GM23338 (cell line): Measurements from ENCODE around the gene YBEY. TPM values are rescaled to one million over a fixed set of nuclear protein-coding genes. Genes with fewer than 3 reads are reported as not detected.

Experiments
- ATAC-seq: fragments of 200-7000 bp; cut with Tn5 transposase; 3 replicates; pipeline ENCODE4 v1.9.1; 2020
- DNase-seq: peaks from one replicate; pipeline ENCODE4 v3.0.0-alpha.2; 2015; ENCODE audit warnings: low spot score
- H2AFZ ChIP-seq: fragments of 200-600 bp; sonication (generic); 2 replicates; pipeline ENCODE4 v1.8.0; 2016; ENCODE audit warnings: antibody characterized with exemption, mild to moderate bottlenecking, moderate library complexity
- H3F3A ChIP-seq: fragments of 200-600 bp; sonication (generic); replicated peaks from 2 replicates; pipeline ENCODE4 v1.8.0; 2017; ENCODE audit warnings: antibody characterized with exemption, mixed run types, low read depth
- H3K27ac ChIP-seq: fragments of 200-600 bp; sonication (generic); 2 replicates; pipeline ENCODE4 v1.6.1; 2016; ENCODE audit warnings: low read depth
- H3K27me3 ChIP-seq: fragments of 200-600 bp; sonication (generic); 2 replicates; pipeline ENCODE4 v1.8.0; 2016; ENCODE audit warnings: mild to moderate bottlenecking, mixed run types, moderate library complexity; ENCODE audit not compliant: insufficient read depth
- H3K36me3 ChIP-seq: fragments of 200-600 bp; sonication (generic); 2 replicates; pipeline ENCODE4 v1.8.0; 2016; ENCODE audit warnings: mild to moderate bottlenecking; ENCODE audit not compliant: insufficient read depth
- H3K4me1 ChIP-seq: fragments of 200-600 bp; sonication (generic); 2 replicates; pipeline ENCODE4 v1.8.0; 2016; ENCODE audit warnings: mild to moderate bottlenecking, moderate library complexity; ENCODE audit not compliant: insufficient read depth
- H3K4me2 ChIP-seq: fragments of 200-600 bp; sonication (generic); 2 replicates; pipeline ENCODE4 v1.7.1; 2017; ENCODE audit warnings: mixed run types
- H3K4me3 ChIP-seq: fragments of 200-600 bp; sonication (generic); 2 replicates; pipeline ENCODE4 v1.6.1; 2016; ENCODE audit warnings: mixed run types
- H3K79me2 ChIP-seq: fragments of 200-600 bp; sonication (generic); replicated peaks from 2 replicates; pipeline ENCODE4 v1.8.0; 2017; ENCODE audit warnings: mild to moderate bottlenecking; ENCODE audit not compliant: insufficient read depth
- H3K9me2 ChIP-seq: fragments of 200-600 bp; sonication (generic); 2 replicates; pipeline ENCODE4 v1.8.0; 2017; ENCODE audit not compliant: insufficient read depth
- H4K20me1 ChIP-seq: fragments of 200-600 bp; sonication (generic); replicated peaks from 2 replicates; pipeline ENCODE4 v1.8.0; 2017; ENCODE audit warnings: mild to moderate bottlenecking; ENCODE audit not compliant: insufficient read depth
- H3K27ac Mint-ChIP-seq: 2 replicates; pipeline ENCODE4 v1.8.0; 2020; ENCODE audit warnings: inconsistent platforms, mild to moderate bottlenecking, moderate library complexity, mixed read lengths
- H3K27me3 Mint-ChIP-seq: 3 replicates; pipeline ENCODE4 v1.8.0; 2022; ENCODE audit warnings: low read depth, mild to moderate bottlenecking, moderate library complexity, mixed read lengths, inconsistent platforms; ENCODE audit not compliant: insufficient read depth, poor library complexity
- H3K36me3 Mint-ChIP-seq: 3 replicates; pipeline ENCODE4 v1.8.0; 2021; ENCODE audit warnings: low read depth, mild to moderate bottlenecking, inconsistent platforms, moderate library complexity, mixed read lengths
- H3K4me1 Mint-ChIP-seq: 3 replicates; pipeline ENCODE4 v1.8.0; 2020; ENCODE audit warnings: mild to moderate bottlenecking, inconsistent platforms, mixed read lengths
- H3K4me3 Mint-ChIP-seq: 3 replicates; pipeline ENCODE4 v1.8.0; 2021; ENCODE audit warnings: moderate library complexity, mild to moderate bottlenecking, inconsistent platforms, mixed read lengths
- H3K9me3 Mint-ChIP-seq: 3 replicates; pipeline ENCODE4 v1.8.0; 2020; ENCODE audit warnings: moderate library complexity, mild to moderate bottlenecking, inconsistent platforms, mixed read lengths
- CREB1 ChIP-seq: fragments of 250-450 bp; sonication (Bioruptor Pico); IDR thresholded peaks from 2 replicates; pipeline ENCODE4 v1.5.0; 2020; ENCODE audit warnings: low read depth, mild to moderate bottlenecking, moderate library complexity
- EZH2 ChIP-seq: fragments of 200-600 bp; sonication (generic); IDR thresholded peaks from one replicate; pipeline ENCODE4 v1.8.0; 2017; ENCODE audit warnings: antibody characterized with exemption, mild to moderate bottlenecking, low read depth; ENCODE audit not compliant: unreplicated experiment
- EZH2phosphoT487 ChIP-seq: fragments of 200-600 bp; sonication (generic); IDR thresholded peaks from one replicate; pipeline ENCODE4 v1.8.1; 2018; ENCODE audit warnings: antibody characterized with exemption; ENCODE audit not compliant: unreplicated experiment
- POLR2AphosphoS5 ChIP-seq: IDR thresholded peaks from 2 replicates; pipeline ENCODE4 v1.6.1; 2016; ENCODE audit warnings: antibody characterized with exemption, low read depth
- ZNF114 ChIP-seq: fragments of 250-450 bp; sonication (Bioruptor Pico); IDR thresholded peaks from 2 replicates; pipeline ENCODE4 v1.5.0; 2020; ENCODE audit warnings: mild to moderate bottlenecking, moderate library complexity
- ZNF331 ChIP-seq: fragments of 250-450 bp; sonication (Bioruptor Pico); IDR thresholded peaks from 2 replicates; pipeline ENCODE4 v1.5.0; 2020; ENCODE audit warnings: low read depth, mild to moderate bottlenecking, moderate library complexity
- polyA plus RNA-seq: library from polyadenylated mRNA; unstranded; fragments of >200 nt; fragmentation: Nextera tagmentation; extraction: Ambion mirVana; gene quantifications from 2 replicates; pipeline ENCODE4 v1.2.1, GENCODE V29; 2016
- total RNA-seq: library from RNA; depleted of rRNA; stranded (reverse); fragments of >200 nt; shearing (Covaris generic); gene quantifications from 2 replicates; pipeline ENCODE4 v1.2.3, GENCODE V29; 2014
- TF ChIP-seq, protein P1 (sequence below): fragments of 250-450 bp; sonication (Bioruptor Pico); IDR thresholded peaks from 2 replicates; pipeline ENCODE4 v1.5.0; 2020; ENCODE audit warnings: mild to moderate bottlenecking, moderate library complexity
- TF ChIP-seq, protein P2 (sequence below): IDR thresholded peaks from one replicate; pipeline ENCODE4 v1.6.1; 2018; ENCODE audit warnings: antibody characterized with exemption; ENCODE audit not compliant: unreplicated experiment
- TF ChIP-seq, protein P3 (sequence below): IDR thresholded peaks from 2 replicates; pipeline ENCODE4 v1.6.1; 2016; ENCODE audit warnings: antibody characterized with exemption

YBEY gene
- total and polyA plus RNA-seq, 2 experiments from 2014 or later = 28.1 to 31.8 TPM

DNA sequence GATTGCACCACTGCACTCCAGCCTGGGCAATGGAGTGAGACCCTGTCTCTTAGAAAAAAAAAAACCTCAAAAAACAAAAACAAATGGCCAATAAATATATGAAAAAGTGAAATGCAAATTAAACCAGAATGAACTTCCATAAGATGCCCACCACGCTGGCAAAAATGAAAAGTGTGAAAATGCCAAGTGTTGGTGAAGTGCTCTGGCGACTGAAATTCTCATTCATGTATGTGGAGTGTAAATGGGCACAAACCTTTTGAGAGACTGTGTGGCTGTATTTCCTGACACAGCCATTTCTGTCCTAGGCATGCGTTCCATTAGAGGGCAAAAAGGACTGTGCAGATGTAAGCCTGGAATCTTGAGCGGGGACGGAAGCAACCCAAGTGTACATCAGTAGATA, 18.3 kb downstream of the YBEY start:
- Mint-ChIP-seq H3K36me3 (peaks cover 69% of the 10 kb centered on the region), H3K27me3 (peaks cover 4% of the 10 kb centered on the region), H3K4me1 (no peaks in the 10 kb centered on the region), H3K4me3 (no peak overlapping the region), H3K9me3 (peaks cover 5% of the 10 kb centered on the region; the same call in 2 of the 3 replicates), H3K27ac (no peak overlapping the region)
- no peaks in the 10 kb centered on the region for H3K4me1 ChIP-seq
- H4K20me1 ChIP-seq = peaks cover 3% of the 10 kb centered on the region; the same call in 1 of the 2 replicates
- no peaks in the 10 kb centered on the region for H3K9me2 ChIP-seq
- H3K27ac ChIP-seq = no peak overlapping the region
- H3K4me2 ChIP-seq = no peak overlapping the region
- no peaks in the 10 kb centered on the region for H3K79me2 ChIP-seq
- ATAC-seq (no peak), DNase-seq (no peak)
- H3F3A ChIP-seq = no peaks in the 10 kb centered on the region
- TF ChIP-seq ZNF331 (CRISPR knock-in tag) (no peak), EZH2phosphoT487 (no peak), CREB1 (no peak), POLR2AphosphoS5 (no peak), EZH2 (no peak), ZNF114 (CRISPR knock-in tag) (no peak)
- TF ChIP-seq, protein P1, sequence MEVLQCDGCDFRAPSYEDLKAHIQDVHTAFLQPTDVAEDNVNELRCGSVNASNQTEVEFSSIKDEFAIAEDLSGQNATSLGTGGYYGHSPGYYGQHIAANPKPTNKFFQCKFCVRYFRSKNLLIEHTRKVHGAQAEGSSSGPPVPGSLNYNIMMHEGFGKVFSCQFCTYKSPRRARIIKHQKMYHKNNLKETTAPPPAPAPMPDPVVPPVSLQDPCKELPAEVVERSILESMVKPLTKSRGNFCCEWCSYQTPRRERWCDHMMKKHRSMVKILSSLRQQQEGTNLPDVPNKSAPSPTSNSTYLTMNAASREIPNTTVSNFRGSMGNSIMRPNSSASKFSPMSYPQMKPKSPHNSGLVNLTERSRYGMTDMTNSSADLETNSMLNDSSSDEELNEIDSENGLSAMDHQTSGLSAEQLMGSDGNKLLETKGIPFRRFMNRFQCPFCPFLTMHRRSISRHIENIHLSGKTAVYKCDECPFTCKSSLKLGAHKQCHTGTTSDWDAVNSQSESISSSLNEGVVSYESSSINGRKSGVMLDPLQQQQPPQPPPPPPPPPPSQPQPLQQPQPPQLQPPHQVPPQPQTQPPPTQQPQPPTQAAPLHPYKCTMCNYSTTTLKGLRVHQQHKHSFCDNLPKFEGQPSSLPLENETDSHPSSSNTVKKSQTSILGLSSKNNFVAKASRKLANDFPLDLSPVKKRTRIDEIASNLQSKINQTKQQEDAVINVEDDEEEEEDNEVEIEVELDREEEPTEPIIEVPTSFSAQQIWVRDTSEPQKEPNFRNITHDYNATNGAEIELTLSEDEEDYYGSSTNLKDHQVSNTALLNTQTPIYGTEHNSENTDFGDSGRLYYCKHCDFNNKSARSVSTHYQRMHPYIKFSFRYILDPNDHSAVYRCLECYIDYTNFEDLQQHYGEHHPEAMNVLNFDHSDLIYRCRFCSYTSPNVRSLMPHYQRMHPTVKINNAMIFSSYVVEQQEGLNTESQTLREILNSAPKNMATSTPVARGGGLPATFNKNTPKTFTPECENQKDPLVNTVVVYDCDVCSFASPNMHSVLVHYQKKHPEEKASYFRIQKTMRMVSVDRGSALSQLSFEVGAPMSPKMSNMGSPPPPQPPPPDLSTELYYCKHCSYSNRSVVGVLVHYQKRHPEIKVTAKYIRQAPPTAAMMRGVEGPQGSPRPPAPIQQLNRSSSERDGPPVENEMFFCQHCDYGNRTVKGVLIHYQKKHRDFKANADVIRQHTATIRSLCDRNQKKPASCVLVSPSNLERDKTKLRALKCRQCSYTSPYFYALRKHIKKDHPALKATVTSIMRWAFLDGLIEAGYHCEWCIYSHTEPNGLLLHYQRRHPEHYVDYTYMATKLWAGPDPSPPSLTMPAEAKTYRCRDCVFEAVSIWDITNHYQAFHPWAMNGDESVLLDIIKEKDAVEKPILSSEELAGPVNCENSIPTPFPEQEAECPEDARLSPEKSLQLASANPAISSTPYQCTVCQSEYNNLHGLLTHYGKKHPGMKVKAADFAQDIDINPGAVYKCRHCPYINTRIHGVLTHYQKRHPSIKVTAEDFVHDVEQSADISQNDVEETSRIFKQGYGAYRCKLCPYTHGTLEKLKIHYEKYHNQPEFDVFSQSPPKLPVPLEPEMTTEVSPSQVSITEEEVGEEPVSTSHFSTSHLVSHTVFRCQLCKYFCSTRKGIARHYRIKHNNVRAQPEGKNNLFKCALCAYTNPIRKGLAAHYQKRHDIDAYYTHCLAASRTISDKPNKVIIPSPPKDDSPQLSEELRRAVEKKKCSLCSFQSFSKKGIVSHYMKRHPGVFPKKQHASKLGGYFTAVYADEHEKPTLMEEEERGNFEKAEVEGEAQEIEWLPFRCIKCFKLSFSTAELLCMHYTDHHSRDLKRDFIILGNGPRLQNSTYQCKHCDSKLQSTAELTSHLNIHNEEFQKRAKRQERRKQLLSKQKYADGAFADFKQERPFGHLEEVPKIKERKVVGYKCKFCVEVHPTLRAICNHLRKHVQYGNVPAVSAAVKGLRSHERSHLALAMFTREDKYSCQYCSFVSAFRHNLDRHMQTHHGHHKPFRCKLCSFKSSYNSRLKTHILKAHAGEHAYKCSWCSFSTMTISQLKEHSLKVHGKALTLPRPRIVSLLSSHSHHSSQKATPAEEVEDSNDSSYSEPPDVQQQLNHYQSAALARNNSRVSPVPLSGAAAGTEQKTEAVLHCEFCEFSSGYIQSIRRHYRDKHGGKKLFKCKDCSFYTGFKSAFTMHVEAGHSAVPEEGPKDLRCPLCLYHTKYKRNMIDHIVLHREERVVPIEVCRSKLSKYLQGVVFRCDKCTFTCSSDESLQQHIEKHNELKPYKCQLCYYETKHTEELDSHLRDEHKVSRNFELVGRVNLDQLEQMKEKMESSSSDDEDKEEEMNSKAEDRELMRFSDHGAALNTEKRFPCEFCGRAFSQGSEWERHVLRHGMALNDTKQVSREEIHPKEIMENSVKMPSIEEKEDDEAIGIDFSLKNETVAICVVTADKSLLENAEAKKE = no peak
- TF ChIP-seq, protein P2, sequence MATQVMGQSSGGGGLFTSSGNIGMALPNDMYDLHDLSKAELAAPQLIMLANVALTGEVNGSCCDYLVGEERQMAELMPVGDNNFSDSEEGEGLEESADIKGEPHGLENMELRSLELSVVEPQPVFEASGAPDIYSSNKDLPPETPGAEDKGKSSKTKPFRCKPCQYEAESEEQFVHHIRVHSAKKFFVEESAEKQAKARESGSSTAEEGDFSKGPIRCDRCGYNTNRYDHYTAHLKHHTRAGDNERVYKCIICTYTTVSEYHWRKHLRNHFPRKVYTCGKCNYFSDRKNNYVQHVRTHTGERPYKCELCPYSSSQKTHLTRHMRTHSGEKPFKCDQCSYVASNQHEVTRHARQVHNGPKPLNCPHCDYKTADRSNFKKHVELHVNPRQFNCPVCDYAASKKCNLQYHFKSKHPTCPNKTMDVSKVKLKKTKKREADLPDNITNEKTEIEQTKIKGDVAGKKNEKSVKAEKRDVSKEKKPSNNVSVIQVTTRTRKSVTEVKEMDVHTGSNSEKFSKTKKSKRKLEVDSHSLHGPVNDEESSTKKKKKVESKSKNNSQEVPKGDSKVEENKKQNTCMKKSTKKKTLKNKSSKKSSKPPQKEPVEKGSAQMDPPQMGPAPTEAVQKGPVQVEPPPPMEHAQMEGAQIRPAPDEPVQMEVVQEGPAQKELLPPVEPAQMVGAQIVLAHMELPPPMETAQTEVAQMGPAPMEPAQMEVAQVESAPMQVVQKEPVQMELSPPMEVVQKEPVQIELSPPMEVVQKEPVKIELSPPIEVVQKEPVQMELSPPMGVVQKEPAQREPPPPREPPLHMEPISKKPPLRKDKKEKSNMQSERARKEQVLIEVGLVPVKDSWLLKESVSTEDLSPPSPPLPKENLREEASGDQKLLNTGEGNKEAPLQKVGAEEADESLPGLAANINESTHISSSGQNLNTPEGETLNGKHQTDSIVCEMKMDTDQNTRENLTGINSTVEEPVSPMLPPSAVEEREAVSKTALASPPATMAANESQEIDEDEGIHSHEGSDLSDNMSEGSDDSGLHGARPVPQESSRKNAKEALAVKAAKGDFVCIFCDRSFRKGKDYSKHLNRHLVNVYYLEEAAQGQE = no peak
- TF ChIP-seq, protein P3, sequence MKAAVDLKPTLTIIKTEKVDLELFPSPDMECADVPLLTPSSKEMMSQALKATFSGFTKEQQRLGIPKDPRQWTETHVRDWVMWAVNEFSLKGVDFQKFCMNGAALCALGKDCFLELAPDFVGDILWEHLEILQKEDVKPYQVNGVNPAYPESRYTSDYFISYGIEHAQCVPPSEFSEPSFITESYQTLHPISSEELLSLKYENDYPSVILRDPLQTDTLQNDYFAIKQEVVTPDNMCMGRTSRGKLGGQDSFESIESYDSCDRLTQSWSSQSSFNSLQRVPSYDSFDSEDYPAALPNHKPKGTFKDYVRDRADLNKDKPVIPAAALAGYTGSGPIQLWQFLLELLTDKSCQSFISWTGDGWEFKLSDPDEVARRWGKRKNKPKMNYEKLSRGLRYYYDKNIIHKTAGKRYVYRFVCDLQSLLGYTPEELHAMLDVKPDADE = no peak
- H3K4me3 ChIP-seq = no peak overlapping the region
- H3K36me3 ChIP-seq = peaks cover 21% of the 10 kb centered on the region; the same call in 1 of the 2 replicates
- no peak overlapping the region for H2AFZ ChIP-seq
- H3K27me3 ChIP-seq = no peaks in the 10 kb centered on the region
